GM18858 (cell line): ENCODE results near the gene KCNH8.

Experiments used
- ATAC-seq: cut with Tn5 transposase; IDR thresholded peaks from one replicate; pipeline ENCODE4 v1.9.1; 2021; ENCODE audit not compliant: unreplicated experiment

KCNH8 gene

GRCh38 chr3:19576343-19576742 lies 428.0 kb downstream of the KCNH8 start:
- no peak for ATAC-seq
